Lower leg skin (tissue), 4 donors: ENCODE data around the gene KCNIP4. TPM values are rescaled to one million over a fixed set of nuclear protein-coding genes. Genes with fewer than 3 reads are reported as not detected.

Experiments used
- DNase-seq, 2 donors: peaks; one replicate each; pipeline ENCODE4 v3.0.0-alpha.2; 2019; ENCODE audit warnings: low spot score in 2 of 2
- H3K4me3 ChIP-seq: fragments of 200-600 bp; sonication (generic); 2 replicates; pipeline ENCODE4 v1.5.1; 2017; ENCODE audit warnings: mild to moderate bottlenecking, low read depth; ENCODE audit not compliant: poor library complexity, severe bottlenecking
- CTCF ChIP-seq, 3 donors: fragments of 450-650 bp; IDR thresholded peaks; one replicate each; pipeline ENCODE4 v1.5.1; 2016; ENCODE audit warnings: antibody characterized with exemption in 3 of 3, mild to moderate bottlenecking in 3 of 3, moderate library complexity in 2 of 3
- POLR2A ChIP-seq, 2 donors: fragments of 450-650 bp; IDR thresholded peaks; one replicate each; pipeline ENCODE4 v1.6.1; 2016 to 2017; ENCODE audit warnings: antibody characterized with exemption in 2 of 2, mild to moderate bottlenecking in 1 of 2, moderate library complexity in 1 of 2
- WGBS, 2 donors: methylation state at CpG; one replicate each; pipeline ENCODE4 v1.1.5; 2018; 5-methylcytosine and 5-hydroxymethylcytosine counted together
- intact Hi-C: fragments of 100-400 bp; cut with DNase I; formaldehyde crosslinking; loops from one replicate; pipeline ENCODE4 v1.15.0; 2023; ENCODE audit warnings: low total_unique reads
- total RNA-seq, 4 donors: library from RNA; depleted of rRNA; stranded (reverse); fragments of >200 nt; gene quantifications; one replicate each; pipeline ENCODE4 v1.1.0, GENCODE V29; 2016

The KCNIP4 gene
- total RNA-seq, 4 donors from 2014 or later: not detected

GRCh38 chr4:21552455-21552854 is 396.1 kb downstream of the KCNIP4 start:
- TF ChIP-seq POLR2A (IDR thresholded peaks at IDR 0.05) (no peak), CTCF (IDR thresholded peaks at IDR 0.05) (no peak)
- 27 to 29% methylated on average over 1 of the region's 1 CpG for WGBS, 2 donors
- intact Hi-C loops: no loop called here
- H3K4me3 ChIP-seq: no peak overlapping the region
- DNase-seq: no peak

- TF ChIP-seq CTCF (IDR thresholded peaks at IDR 0.05) (no peak), POLR2A (IDR thresholded peaks at IDR 0.05) (no peak)
- intact Hi-C loops: no loop called here
- WGBS, 2 donors: 58 to 64% methylated on average over 3 of the region's 3 CpGs
- no peak overlapping the region for H3K4me3 ChIP-seq
- DNase-seq: no peak
Observed at GRCh38 chr4:21544955-21545354, 403.6 kb downstream of the KCNIP4 start.

- 25 to 30% methylated on average over 1 of the region's 1 CpG for WGBS, 2 donors
- TF ChIP-seq CTCF (IDR thresholded peaks at IDR 0.05) (no peak), POLR2A (IDR thresholded peaks at IDR 0.05) (no peak)
- no peak overlapping the region for H3K4me3 ChIP-seq
- DNase-seq: no peak
- intact Hi-C loops: no loop called here
Observed at GRCh38 chr4:21544415-21544814, 404.2 kb downstream of the KCNIP4 start.

GRCh38 chr4:21543514-21543913 is 405.1 kb downstream of the KCNIP4 start:
- 52 to 61% methylated on average over 3 of the region's 3 CpGs for WGBS, 2 donors
- TF ChIP-seq CTCF (IDR thresholded peaks at IDR 0.05) (no peak), POLR2A (IDR thresholded peaks at IDR 0.05) (no peak)
- H3K4me3 ChIP-seq: no peak overlapping the region
- no peak for DNase-seq
- intact Hi-C loops: no loop called here

GRCh38 chr4:21535898-21536297 is 412.7 kb downstream of the KCNIP4 start:
- no peak for DNase-seq
- intact Hi-C loops: no loop called here
- no peak overlapping the region for H3K4me3 ChIP-seq
- WGBS, 2 donors: 48 to 72% methylated on average over 3 of the region's 3 CpGs
- TF ChIP-seq POLR2A (IDR thresholded peaks at IDR 0.05) (no peak), CTCF (IDR thresholded peaks at IDR 0.05) (no peak)

GRCh38 chr4:21531048-21531447 is 417.5 kb downstream of the KCNIP4 start:
- no peak overlapping the region for H3K4me3 ChIP-seq
- no peak for DNase-seq
- TF ChIP-seq CTCF (IDR thresholded peaks at IDR 0.05) (no peak), POLR2A (IDR thresholded peaks at IDR 0.05) (no peak)
- intact Hi-C loops: no loop called here
